DMS53 treated with DMSO at 0.1 percent for 48 hours (cell line): ENCODE measurements around the gene PUDP.

Source experiments
- DNase-seq: peaks from one replicate; lab custom pipeline; 2025; ENCODE audit not compliant: unreplicated experiment; lab: John Stamatoyannopoulos, UW

PUDP gene

GRCh38 chrX:7147413-7147977, 458 bp downstream of the PUDP start, which contains the start of gene STS:
Gene STS (plus strand): TSS chrX:7147712. CDS start chrX:7253200, 105,488 bp downstream.
- no peak for DNase-seq

DNA sequence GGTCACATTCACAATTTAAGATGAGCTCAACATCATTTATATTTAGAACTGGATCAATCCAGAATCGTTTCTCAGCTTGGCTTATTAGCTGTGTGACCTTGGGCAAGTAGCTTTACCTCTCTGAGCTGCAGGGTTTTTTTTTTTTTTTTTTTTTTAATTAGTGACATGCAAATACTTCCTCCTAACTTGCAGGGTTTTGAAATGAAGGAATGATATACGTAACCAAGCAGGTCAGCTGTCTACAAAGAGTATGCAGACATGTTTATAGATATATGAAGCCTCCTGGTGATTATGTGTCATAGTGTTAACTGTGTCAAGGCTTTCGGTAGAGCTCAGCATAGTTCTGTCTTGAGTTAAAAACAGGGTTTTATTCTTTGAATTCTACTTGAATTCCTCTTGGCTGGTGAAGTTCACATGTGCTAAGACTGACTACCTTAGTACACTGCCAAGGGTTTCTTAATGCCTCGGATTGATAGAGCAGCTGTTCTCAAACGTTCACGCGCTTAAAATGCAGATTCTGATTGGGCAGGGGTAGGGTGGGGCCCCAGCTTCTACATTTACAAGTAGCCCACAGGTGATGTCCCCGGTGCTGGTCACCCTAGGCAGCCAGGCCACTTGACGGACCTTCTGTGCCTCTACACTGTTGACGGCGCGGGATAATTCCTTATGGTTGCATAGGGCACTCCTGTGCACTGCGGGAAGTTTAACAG, 1.1 kb downstream of the PUDP start:
- DNase-seq, result no peak

GRCh38 chrX:7146020-7146702, 1.8 kb downstream of the PUDP start:
- no peak for DNase-seq

DNA sequence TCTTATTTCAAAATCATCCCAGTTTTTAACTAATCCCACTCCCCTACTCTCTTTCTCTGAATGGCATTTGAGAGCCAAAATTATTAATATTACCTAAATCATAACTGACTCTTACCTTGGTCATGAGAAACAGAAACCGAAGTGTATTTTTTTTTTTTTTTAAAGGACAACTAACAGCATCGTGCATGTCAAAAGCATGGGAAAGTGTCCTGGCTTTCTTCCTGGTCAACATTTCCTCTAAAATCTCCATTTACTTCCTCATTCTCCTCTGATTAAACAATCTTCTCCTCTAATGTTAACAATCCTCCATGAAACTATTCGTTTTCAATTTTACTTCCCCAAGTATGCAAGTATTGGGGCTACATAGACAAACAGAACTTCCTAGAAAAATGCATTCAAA, 2.5 kb downstream of the PUDP start:
- DNase-seq, result peak; percentile 15

DNA sequence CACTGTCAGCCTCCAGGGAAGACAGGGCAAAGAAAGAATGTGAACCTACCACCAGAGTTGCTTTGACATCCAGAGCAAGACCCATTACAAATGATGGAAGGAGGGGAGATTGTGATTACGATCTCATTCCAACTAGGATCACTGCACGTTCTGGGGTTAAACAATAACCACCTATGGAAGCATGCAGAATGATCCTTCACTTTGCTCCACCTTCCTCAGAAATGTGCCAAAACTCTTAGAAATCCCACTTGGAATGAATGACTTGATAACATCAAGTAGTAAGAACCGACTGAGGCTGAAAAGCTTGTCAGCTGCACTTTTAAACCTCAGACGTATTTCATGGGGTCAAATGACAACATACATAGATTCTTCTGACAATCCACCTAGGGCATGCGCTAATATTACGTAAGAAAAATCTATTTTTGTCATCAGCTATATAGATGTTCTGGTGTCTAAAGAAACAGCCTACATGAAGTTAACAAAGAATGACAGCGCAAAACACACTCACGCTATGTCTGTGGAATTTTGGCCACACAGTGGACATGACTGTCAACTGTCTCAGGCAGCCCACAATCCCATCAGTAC, 3.9 kb downstream of the PUDP start:
- no peak for DNase-seq

DNA sequence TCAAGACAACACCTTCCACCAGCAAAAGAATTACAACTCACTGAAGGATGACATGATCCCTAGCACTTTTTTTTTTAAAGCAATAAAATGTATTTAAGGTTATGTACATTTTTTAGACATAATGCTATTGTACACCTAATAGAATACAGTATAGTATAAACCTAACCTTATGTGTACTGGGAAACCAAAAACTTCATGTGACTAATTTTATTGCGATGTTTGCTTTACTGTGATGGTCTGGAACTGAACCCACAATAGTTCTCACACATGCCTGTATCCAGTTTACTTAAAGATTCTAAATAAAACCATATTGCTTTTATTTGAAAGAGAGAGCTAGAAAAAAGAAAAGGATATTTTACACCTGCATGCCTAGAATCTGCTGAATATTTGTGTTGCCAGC, 4.9 kb downstream of the PUDP start:
- DNase-seq, result no peak

- no peak for DNase-seq
Measured at GRCh38 chrX:7139202-7140081, 8.5 kb downstream of the PUDP start.

- DNase-seq, result no peak
Measured at GRCh38 chrX:7134981-7135380, 13.0 kb downstream of the PUDP start.

- DNase-seq, result no peak
Measured at GRCh38 chrX:7133050-7133440, 14.9 kb downstream of the PUDP start.

DNA sequence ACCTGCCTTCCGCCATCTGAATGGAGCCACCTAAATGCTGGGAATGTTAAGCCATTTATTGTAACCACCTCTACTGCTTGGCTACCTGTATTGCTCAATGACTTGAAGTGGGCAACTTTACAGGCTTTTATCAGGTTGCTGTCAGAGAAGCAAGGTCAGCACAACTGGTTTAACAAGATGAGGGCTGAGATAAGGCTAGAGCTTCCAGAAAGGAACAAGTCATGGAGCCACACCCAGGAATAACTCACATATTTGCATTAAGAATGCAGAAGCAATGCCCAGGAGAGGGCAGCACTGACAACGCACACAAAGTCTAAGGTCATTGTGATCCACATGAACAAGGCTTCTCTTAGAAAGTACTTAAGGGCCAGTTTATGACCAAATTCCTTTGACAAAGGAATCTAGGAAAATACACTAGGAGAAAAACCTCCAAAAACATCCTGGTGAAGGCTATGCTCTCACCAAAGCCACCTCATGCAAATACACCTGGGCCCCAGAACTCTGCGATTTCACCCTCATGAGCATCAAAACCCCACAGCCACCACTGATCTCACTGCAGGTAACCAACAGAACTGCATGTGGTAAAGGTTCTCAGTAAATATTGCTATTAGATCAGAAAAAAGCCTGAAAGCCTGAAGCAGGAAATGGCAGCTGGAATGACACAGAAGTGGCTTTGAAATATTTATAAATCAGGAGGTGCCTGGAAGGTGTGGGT, 15.5 kb downstream of the PUDP start:
- no peak for DNase-seq

DNA sequence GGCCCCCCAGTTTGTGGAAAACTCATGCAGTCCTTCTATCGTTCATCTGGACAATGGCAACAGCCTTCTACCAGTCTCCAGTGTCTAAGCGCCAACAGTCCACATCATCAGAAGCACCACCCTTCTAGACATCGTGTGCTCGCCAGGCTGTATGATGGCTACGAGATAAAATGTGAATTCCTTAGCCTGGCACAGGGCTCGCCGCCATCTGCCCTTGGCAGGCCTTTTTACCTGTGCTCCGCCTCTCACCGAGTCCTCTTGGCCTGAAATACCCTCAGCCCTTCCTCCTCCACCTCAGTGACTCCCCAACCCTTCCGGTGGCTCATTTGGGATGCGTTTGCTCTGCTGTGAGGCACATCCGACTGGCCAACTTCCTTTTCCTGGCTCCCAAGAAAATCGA, 16.3 kb downstream of the PUDP start:
- no peak for DNase-seq

GRCh38 chrX:7127056-7127455, 20.9 kb downstream of the PUDP start:
- DNase-seq, result no peak

DNA sequence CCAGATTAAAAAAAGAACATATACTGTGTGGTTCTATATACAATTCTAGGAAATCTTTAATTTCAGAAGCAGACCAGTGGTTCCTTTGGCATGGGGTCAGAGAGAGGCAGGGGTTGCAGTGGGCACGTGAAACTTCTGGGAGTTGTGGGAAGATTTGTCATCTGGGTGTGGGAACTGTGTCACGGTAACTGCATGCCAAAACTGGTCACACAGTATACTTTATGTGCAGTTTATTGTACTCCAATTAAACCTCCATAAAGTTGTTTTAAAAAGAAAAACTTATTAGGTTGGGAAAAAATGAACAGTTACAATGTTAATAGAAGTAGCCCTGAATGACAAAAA, 27.1 kb downstream of the PUDP start:
- DNase-seq, result no peak

- DNase-seq, result peak; percentile 24
Measured at GRCh38 chrX:7119950-7120877, 27.7 kb downstream of the PUDP start.

DNA sequence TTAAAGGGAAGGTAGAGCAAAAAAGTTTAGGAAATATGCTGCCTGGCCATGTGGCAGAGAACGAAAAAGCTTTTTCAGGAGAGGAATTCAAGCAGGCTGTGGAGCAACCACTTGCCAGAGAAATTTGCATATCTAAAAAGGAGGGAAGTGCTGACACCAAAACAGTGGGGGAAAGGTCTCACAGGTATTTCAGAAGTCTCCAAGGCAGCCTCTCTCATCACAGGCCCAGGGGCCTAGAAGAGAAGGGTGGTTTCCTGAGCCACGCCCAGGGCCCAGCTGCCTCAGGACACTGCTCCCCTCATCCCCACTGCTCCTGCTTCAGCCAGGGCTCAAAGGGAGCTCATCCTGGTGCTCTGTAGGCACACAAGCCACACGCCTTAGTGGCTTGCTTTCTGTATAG, 30.4 kb downstream of the PUDP start:
- no peak for DNase-seq

- DNase-seq, result no peak
Measured at GRCh38 chrX:7116081-7116480, 31.9 kb downstream of the PUDP start.

DNA sequence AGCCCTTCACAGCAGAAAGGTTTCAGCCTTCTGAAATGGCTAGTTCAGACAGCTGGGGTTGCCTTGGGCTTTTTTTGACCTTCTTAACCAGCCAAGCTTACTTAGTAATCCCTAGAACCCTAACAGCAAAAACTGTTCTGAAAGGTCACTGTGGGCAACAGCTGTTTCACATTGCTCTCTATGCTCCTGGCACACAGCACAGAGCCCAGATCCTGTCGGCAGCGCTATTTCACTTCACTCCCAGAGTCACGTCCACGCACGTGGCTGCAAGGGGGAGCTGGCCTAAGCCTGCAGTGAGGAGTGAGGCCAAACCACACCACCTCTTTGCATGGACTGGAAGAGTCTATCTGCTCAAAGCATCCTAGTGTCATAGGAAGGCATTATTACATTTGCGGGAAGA, 32.4 kb downstream of the PUDP start:
- no peak for DNase-seq

DNA sequence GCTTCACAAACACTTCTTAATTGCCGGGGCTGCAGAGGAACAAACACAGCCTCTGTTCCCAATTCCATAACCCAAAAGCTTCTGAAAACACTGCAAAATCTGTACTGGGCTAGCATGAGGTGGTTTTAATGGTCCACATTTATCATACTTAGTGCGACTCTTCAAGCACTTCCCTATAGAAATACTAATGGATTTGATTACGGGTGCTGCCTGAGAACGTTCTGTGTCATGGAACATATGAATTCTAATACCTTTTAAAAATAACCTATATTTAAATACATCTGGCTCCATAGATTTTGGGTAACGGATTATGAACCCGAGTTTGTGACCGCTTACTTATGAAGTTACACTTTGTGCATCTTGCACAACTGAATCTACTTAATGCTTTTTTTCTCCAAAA, 35.9 kb downstream of the PUDP start:
- DNase-seq, result no peak

DNA sequence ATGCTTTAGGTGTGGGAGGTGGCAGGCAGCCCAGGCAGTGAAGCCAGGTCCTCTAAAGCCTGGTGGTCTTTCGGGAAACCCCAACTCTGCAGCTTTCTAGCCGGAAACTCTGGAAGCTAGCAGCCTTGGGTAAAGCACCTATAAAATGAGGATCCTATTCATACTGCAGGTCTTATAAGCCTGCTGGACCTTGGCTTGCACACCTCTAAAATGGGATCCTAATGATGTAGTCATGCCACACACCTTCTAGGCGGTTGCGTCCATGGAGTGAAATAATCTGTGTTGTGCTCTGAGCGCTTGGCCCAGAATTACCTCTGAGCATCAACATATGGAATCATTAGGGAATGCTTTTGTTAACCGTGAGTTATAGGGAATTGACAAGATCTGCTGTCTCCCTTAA, 36.4 kb downstream of the PUDP start:
- DNase-seq, result no peak
